HFFc6 (cell line): ENCODE data around the gene ZFYVE19. TPM values are rescaled to one million over a fixed set of nuclear protein-coding genes. Genes with fewer than 3 reads are reported as not detected.

Source experiments
- DNase-seq: peaks from one replicate; pipeline ENCODE4 v3.0.0-alpha.2; 2018
- H3K27ac Mint-ChIP-seq: 2 replicates; pipeline ENCODE4 v1.8.0; 2020; ENCODE audit warnings: mild to moderate bottlenecking, mixed read lengths
- H3K27me3 Mint-ChIP-seq: 2 replicates; pipeline ENCODE4 v1.8.0; 2021; ENCODE audit warnings: mild to moderate bottlenecking, moderate library complexity, mixed read lengths; ENCODE audit not compliant: insufficient read depth
- H3K36me3 Mint-ChIP-seq: 2 replicates; pipeline ENCODE4 v1.8.0; 2021; ENCODE audit warnings: low read depth, mixed read lengths
- H3K4me1 Mint-ChIP-seq: 2 replicates; pipeline ENCODE4 v1.8.0; 2020; ENCODE audit warnings: low read depth, mixed read lengths
- H3K4me3 Mint-ChIP-seq: 2 replicates; pipeline ENCODE4 v1.8.0; 2020; ENCODE audit warnings: mild to moderate bottlenecking, moderate library complexity, mixed read lengths
- H3K9me3 Mint-ChIP-seq: 2 replicates; pipeline ENCODE4 v1.8.0; 2020; ENCODE audit warnings: mild to moderate bottlenecking, mixed read lengths
- CTCF ChIP-seq: fragments of 200-600 bp; sonication (generic); IDR thresholded peaks from 2 replicates; pipeline ENCODE4 v1.5.0; 2021; ENCODE audit warnings: antibody characterized with exemption, mild to moderate bottlenecking
- total RNA-seq, 6 experiments: library from RNA; stranded (reverse); fragmentation: NEBNext Ultra II Directional; extraction: Animal tissue kit (Norgen Biotek cat#: 25700); gene quantifications; 2 replicates in 1 of 6; 3 replicates in 5 of 6; pipeline ENCODE4 v1.2.3, GENCODE V29; 2021

Gene ZFYVE19
- total RNA-seq, 6 experiments from 2014 or later = 10.7 to 13.5 (median 12.1) TPM

- H3K27me3 Mint-ChIP-seq = no peaks in the 10 kb centered on the region
- H3K4me3 Mint-ChIP-seq = no peak overlapping the region
- peak overlapping the region; percentile 62 for H3K27ac Mint-ChIP-seq
- peaks cover 10% of the 10 kb centered on the region for H3K36me3 Mint-ChIP-seq
- peak; percentile 4 for DNase-seq
- H3K4me1 Mint-ChIP-seq = peaks cover 41% of the 10 kb centered on the region
- TF ChIP-seq CTCF = no peak
- no peaks in the 10 kb centered on the region for H3K9me3 Mint-ChIP-seq
Observed at GRCh38 chr15:40790718-40791117, 16.2 kb upstream of the ZFYVE19 start.

- H3K27ac Mint-ChIP-seq = peak overlapping the region; percentile 90; the same call in 1 of the 2 replicates
- H3K4me3 Mint-ChIP-seq = no peak overlapping the region
- no peaks in the 10 kb centered on the region for H3K9me3 Mint-ChIP-seq
- TF ChIP-seq CTCF = no peak
- H3K36me3 Mint-ChIP-seq = peaks cover 10% of the 10 kb centered on the region
- H3K4me1 Mint-ChIP-seq = peaks cover 34% of the 10 kb centered on the region
- DNase-seq = no peak
- no peaks in the 10 kb centered on the region for H3K27me3 Mint-ChIP-seq
Observed at GRCh38 chr15:40792394-40792793, 14.5 kb upstream of the ZFYVE19 start.

GRCh38 chr15:40793216-40793989 lies 13.5 kb upstream of the ZFYVE19 start:
- TF ChIP-seq CTCF = no peak
- Mint-ChIP-seq H3K27ac (peak overlapping the region; percentile 90), H3K4me1 (peaks cover 32% of the 10 kb centered on the region), H3K4me3 (peak overlapping the region; percentile 73), H3K36me3 (peaks cover 10% of the 10 kb centered on the region), H3K9me3 (no peaks in the 10 kb centered on the region), H3K27me3 (no peaks in the 10 kb centered on the region)
- DNase-seq = peak; percentile 88

GRCh38 chr15:40796041-40796440 lies 10.8 kb upstream of the ZFYVE19 start:
- Mint-ChIP-seq H3K27ac (peak overlapping the region; percentile 10), H3K27me3 (no peaks in the 10 kb centered on the region), H3K36me3 (peaks cover 12% of the 10 kb centered on the region), H3K4me3 (no peak overlapping the region), H3K9me3 (no peaks in the 10 kb centered on the region), H3K4me1 (peaks cover 38% of the 10 kb centered on the region)
- no peak for DNase-seq
- no peak for TF ChIP-seq CTCF

GRCh38 chr15:40796512-40796911 lies 10.4 kb upstream of the ZFYVE19 start:
- DNase-seq = no peak
- Mint-ChIP-seq H3K4me1 (peaks cover 41% of the 10 kb centered on the region), H3K27ac (no peak overlapping the region; the same call in 1 of the 2 replicates), H3K27me3 (no peaks in the 10 kb centered on the region; the same call in 1 of the 2 replicates), H3K36me3 (peaks cover 14% of the 10 kb centered on the region), H3K4me3 (no peak overlapping the region), H3K9me3 (no peaks in the 10 kb centered on the region)
- TF ChIP-seq CTCF = no peak
